ENCODE measurements around the gene PPP1R16B.

Gene PPP1R16B

DNA sequence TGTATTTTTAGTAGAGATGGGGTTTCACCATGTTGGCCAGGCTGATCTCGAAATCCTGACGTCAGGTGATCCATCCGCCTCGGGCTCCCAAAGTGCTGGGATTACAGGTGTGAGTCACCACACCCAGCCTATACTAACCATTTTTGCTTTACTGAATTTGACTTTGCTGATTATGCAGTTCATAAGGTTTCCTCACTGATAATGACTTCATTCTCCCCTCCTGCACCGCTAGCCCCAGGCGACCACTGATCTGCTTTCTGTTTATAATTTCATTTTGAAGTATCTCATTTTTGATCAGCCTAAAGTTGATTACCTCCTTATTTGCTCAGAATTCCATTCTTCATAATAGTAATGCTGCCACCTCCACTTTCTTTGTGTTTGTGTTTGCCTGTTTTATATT lies 72.0 kb downstream of the PPP1R16B start:
- DNase-seq (ENCODE audit: low read depth): no peak

DNA sequence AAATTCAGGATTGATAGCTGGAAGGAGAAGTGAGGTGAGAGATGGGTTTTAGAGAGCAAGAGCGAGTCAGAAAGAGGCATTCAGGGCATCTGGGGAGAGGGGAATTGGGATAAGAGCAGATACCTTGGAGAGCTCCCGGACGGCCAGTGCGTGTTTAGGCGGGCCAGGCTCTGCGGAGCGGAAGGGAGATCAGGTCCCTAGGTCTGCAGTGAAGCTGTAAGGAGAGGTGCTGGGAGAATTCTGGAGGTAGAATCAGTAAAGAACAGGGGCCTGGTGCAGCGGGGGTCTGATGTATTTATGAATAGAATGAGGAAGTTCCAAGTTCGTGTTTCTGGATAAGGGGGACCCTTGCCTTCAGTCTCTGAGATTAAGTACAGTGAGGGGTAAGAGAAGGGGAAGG lies 73.4 kb downstream of the PPP1R16B start:
- DNase-seq (ENCODE audit: low read depth): no peak

DNA sequence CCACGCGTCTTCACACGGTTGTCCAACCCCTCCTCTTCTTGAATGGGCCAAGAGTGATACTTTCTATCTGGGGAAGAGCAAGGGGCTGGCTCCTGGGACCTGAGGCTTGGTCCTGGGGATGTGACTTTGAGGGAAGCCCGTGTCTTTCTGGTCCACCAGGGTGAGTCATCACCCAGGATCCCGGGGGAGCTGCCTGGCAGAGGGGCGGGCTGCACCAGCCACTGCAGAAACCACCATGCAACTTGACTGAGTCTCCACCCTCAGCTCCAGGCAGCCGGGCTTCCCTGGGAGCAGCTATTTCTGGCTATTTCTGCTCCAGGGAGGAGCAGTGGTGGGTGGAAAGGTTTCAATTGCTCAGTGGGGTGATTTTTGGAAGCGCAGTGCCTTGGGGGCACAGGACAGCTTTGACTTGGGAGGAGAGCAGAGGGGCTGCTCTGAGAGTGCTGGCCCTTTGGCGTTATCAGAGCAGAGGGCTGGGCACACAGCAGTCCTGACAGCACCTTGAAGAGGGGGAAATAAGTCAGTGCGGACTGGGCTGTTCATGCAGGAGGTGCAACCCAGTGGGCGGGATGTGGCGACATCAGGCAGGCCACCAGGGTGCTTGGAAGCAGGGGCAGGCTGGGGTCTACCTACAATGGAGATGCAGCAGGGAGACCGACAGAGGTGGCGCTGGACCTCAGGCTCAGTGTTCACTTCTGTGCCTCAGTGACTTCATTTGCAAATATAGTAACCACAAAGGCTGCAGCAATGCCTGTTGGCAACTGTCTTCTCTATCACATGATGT lies 75.6 kb downstream of the PPP1R16B start:
- DNase-seq (ENCODE audit: low read depth): no peak

DNA sequence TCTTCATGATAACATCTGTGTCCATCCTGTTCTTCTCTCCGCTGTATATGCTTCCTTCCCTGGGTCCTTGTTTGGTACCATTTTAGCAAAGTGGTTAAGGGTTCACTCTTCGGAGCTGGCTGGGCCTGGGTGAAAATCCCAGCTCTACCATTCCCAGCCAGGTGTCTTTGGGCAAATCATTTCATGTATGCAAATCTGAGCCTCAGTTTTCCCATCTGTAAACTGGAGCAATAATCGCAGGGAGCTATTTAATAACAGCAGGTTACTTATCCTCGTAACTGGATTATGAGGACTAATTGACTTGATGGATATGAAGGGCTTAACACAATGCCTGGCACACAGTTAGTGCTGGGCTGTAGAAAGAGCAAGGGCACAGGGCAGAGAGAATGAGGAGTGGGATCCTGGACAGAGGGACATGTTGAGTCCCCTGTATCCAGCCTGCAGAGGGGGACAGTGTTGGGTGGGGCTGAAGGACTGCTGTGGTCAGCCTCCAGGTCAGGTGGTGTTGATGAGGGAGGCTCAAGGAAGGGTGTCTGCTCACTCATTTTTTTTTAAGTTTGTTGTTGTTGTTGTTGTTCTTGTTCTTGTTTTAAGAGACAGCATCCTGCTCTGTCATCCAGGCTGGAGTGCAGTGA lies 76.4 kb downstream of the PPP1R16B start:
- DNase-seq (ENCODE audit: low read depth): no peak

DNA sequence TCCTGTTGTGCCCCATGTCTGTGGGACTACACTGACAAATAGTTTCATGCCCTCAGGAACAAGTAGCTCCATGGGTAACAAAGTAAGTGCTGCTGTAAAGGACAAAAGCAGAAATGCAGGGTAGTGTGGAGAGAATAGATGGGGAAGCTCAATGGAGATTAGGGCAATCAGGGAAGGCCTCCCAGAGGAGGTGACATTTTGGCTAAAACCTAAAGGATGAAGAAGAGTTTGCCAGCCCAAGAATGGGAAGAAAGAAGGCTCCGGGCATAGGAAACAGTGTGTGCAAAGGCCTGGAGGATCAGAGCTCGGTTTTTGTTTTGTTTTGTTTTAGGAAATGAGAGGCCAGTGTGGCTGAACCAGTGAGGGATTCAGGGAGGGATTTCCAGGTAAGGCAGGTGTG lies 77.1 kb downstream of the PPP1R16B start:
- no peak for DNase-seq (ENCODE audit: low read depth)

DNA sequence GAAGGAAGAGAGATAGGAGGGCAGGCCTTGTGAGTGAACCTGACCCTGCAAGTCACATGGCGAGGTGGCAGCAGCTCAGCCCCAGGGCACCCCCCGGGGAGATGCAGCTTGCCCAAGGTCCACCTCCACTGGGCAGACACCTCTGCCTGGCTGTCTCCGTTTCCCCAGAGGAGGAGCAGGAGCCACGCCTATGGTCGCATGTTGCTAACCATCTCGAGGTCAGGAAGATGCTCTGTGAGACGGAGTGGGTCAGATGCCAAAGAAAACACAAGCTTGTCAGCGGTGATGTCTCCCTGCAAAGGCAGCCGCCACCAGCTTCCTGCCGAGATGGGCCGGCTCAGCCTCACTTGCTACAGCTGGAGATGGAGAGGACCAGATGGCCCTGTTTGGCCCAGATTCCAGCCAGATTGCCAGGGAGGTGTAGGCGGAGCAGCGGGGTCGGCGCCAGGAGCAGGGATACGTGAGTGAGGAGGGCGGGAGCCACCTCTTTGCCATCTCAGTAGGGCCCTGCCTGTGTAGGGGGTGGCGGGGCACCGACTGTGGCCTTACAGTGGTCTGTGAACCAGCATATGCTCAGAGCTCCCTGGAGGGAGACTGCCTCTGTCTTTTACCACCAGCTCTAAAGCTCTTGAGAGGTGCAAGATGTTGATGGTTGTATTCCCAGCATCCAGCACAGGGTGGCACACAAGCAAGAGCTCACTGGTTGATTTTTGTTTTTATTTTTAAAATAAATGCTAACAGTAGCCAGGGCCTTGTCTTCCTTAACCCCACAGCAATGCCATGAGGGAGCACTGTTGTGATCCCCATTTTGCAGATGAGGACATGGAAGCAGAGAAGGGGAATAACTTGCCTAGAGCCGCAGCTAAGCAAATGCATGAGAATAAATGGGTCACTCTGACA lies 77.8 kb downstream of the PPP1R16B start:
- no peak for DNase-seq (ENCODE audit: low read depth)

DNA sequence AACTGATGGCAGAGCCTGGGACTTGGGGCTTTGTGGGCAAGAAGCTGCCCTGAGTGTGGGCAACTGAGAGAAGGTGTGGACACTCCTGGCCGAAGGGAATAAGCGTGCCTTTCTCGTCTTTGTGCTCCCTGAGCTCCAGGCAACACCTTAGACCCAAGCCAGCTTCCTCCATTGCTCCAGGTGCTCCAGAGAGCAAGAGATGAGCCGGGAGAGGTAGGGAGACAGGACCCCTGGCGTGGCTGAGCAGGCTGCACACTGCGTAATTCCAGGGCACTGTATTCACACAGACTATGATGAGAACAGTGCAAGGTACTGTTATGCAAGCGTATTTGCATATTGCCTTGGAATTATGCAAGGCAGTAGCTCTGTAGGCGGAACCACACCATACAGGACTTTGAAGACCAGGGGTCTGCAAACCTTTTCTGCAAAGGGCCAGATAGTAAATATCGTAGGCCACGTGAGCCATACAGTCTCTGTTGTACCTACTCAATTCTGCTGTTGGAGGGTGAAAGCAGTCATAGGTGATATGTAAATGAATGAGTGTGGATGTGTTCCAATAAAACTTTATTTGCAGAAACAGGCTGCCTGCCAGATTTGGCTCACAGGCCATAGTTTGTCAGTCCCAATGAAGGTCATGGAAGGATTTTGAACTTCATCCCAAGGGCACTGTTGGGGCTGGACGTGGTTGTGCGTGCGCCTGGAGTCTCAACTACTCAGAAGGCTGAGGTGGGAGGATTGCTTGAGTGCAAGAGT lies 78.7 kb downstream of the PPP1R16B start:
- no peak for DNase-seq (ENCODE audit: low read depth)

DNA sequence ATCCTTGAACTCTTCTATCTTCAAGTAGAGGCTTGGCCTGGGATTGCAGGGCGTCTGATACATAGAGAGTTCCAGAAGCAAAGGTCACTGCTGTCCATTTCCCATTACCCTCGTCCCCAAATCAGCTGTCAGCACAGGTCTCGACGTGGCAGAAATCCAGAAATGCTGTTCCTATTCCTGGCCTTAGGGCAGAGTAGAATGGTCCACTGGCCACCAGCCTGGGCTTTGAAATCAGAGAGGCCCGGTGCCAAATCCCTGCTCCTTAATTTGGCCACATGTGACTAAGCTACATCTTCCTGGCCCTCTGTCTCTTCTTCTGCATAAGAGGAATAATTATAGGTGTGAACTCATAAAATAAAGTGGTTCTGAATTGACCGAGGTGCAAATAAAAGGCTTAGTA lies 79.9 kb downstream of the PPP1R16B start:
- DNase-seq (ENCODE audit: low read depth): no peak

DNA sequence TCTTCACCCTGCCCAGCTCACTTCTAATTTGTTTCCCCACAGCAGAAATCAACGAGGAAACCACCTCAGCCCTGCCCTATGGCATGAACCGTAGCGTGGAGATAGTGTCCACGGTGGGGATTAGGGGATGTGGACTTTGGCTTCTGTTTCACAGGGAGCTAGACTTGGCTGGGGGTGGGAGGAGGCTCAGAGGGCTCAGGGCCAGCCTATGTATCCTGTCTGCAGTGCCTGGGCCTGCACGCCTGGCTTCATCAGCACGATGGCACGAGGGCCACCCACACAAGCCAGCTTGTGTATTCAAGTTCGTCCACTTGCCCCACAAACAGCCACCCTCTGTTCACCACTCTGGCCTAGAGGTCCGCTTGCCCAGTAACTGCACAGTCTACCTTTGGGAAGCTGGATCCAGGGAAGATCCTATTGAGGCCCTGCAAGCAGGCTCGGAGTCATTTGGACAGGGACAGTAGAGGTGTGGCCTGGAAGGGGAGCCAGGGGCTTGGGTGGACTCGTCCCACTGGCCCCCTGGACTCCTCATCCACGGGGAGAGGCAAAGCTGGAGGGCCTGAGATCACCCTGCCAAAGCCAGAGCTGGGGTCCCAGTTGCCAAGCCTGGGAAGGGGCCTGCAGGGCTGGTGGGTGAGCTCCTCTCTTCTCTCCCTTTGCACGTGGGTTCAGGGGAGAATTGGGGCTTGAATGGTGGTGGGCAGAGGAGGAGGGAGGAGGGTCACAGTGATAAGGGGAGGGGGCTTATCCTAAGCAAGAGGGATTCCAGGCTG lies 82.7 kb downstream of the PPP1R16B start:
- DNase-seq (ENCODE audit: low read depth): no peak

DNA sequence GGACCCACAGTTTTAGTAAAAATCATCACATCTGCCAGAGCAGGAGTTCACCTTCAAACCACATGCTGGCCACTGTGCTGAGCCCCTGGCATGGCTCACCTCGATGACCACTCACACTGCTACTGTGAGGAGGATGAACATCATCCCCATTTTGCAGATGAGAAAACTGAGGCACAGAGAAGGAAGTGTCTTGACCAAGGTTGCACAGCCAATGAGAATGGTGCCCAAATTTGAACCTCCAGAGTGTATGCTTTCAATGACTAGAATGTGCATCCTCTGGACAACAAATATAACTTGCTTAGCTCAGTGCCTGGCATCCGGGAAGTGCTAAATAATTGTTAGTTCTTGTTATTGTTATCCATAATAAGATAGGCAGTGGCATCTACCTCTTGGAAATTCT lies 83.6 kb downstream of the PPP1R16B start:
- no peak for DNase-seq (ENCODE audit: low read depth)

DNA sequence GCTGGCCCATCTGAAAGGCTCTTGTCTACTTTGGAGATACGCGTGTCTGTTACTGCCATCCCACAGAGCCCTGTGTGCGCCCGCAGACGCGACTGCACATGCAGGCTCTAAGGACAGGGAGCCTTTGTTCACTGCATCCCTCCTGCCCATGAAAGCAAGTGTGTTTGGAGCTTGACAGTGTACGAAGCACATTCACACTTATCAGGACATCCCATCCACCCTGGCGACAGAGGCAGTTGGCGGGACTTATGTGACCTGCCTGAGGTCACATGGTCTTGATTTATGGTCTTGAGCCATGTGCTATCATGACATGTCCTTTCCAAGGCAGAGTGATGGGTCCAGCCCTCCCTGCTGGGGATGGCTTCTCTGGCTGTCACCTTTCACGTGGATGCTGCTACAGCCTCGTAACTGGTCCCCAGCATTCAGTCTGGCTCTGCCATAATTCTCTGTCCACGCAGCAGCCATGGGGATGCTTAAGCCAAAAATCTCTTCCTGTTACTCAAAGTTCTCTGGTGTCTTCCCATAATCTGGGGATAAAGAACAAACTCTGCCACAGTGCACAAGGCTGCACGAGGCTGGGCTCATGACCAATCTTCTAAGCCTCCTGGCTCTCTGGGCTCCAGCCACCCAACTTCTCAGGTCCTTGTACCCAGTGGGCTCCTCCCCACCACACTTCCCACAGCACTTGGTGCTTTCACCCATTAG lies 84.4 kb downstream of the PPP1R16B start:
- no peak for DNase-seq (ENCODE audit: low read depth)

DNA sequence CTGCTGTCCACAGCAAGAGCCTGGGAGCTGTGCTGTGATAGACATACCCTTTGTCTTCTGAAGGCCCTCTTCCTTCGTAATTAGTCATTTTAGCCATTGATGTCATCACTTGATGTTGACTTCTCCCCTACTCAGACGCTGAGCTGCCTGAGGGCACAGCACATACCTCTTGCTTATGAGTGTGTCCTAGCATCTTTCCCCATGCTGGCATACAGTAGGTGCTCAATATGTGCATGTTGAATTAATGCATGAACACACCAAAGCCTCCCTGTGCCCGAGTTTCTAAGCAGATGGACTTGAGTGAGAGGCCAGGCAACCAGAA lies 85.0 kb downstream of the PPP1R16B start:
- DNase-seq (ENCODE audit: low read depth): no peak

DNA sequence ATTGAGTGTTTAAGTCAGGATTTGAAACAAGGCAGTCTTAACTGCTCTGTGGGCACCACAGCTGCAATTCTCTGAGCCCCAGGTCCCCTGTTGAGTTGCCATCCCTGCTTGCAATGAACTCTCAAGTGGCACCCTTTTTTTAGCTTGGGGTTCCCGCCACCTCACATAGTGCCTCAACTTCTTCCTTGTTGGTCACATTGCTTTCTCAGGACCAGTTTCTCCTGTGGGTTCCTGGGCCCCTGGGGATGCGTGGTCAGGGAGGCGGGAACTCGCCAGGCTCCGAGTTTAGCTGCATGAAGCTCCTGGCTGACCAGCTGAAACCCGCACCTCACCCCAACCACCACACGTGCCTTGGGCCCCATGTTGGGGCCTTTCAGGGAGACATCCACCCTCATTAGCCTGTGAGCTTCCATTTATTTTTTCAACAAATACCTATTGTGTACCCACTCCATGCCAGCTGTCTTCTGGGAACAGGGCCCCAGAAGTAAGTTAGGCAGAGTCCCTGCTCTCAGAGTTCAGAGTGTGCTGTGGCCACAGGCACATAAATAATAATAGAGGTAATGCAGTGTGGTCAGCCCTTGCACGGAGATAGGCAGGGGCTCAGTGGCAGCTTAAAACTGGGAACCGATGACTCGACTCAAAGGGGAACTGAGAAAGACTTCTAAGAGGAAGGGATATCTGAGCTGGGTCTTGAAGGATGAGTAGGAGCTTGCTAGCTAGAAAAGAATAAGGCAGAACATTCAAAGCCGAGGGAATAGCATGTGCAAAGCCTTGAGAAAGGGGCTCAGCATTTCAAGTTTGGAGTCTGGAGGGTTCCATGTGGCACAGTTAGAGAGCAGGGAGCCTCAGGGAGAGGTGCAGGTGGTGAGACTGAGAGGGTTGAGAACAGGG lies 86.8 kb downstream of the PPP1R16B start:
- no peak for DNase-seq (ENCODE audit: low read depth)

DNA sequence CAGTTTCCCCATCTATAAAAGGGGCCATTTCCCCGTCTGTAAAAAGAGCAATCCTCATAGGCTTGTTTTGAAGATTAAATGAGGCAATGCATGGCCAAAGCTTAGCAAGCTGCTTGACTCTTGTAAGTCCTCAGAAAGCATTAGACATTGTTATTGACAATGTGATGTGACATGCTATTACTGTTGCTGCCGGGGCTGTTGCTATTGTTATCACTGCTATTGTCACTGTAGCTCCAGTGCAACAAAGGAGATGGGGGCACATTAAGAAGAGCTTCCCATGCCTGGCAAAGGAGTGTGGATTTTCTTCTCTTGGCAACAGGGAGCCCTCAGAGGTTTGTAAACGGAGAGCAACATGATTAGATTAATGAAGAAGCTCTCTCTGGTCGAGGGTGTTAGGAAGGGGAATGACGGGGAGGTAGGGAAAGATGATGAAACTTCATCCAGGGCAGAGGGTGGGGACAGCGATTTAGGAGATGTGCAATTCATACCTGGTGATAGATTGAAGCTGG lies 87.6 kb downstream of the PPP1R16B start:
- DNase-seq (ENCODE audit: low read depth): no peak

DNA sequence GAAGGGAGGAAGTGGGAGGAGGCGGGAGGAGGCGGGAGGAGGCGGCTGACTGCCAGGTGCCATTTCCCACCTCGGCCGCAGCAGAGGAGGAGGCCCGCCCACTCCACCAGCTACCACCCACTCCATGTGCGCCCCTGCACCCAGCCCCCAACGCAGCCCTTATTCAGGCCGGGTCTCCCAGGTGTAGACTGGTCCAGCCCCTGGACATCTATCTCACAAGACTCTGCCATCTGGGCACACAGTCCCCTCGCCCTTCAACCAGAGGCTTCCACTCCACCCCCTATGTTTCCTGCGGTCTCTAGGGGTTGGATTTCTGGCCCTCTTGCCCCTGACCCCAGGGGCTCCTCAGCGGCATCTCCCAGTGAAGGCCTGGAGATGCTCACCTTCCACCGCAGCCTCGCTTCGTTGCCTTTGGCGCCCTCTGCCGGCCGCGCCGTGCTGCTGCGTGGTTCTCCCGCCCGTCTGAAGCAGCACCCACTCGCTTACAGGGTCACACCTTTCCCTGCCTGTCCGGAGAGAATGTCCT lies 88.1 kb downstream of the PPP1R16B start:
- DNase-seq (ENCODE audit: low read depth): peak; percentile 51

DNA sequence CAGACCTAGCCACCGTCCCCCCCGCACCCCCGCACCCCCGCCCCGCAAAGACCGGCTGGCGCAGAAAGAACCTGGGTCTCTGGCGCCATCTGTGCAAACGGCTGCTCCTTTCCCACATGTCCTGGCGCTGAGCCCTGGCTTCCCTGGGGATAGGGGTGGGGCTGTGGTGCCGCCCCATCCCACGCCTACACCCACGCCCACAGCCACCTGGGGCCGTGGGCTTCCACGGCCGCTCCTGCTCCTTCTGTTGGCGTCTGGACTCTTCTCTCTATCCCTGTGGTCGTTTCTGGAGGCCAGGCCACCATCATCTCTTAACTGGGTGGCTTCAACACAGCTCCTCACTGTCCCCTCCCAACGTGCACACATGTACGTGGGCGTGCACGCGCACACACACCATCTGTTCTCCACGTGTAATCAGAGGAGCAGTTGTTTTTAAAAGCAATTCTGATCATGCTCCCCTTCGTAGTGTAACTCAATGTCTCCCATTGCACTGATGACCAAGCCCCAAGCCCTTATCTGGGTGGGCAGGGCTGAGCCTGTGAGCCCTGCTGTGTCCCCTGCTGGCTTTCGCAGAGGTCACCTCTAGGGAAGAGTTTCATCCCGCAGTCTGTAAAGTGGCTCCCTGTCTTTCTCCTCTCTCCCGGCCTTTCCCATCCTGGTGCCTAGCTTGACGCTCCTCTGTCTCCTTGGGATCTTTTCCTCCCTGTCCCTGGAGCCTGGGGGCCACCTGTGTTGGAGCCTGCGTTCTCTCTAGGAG lies 88.8 kb downstream of the PPP1R16B start:
- DNase-seq (ENCODE audit: low read depth): no peak

DNA sequence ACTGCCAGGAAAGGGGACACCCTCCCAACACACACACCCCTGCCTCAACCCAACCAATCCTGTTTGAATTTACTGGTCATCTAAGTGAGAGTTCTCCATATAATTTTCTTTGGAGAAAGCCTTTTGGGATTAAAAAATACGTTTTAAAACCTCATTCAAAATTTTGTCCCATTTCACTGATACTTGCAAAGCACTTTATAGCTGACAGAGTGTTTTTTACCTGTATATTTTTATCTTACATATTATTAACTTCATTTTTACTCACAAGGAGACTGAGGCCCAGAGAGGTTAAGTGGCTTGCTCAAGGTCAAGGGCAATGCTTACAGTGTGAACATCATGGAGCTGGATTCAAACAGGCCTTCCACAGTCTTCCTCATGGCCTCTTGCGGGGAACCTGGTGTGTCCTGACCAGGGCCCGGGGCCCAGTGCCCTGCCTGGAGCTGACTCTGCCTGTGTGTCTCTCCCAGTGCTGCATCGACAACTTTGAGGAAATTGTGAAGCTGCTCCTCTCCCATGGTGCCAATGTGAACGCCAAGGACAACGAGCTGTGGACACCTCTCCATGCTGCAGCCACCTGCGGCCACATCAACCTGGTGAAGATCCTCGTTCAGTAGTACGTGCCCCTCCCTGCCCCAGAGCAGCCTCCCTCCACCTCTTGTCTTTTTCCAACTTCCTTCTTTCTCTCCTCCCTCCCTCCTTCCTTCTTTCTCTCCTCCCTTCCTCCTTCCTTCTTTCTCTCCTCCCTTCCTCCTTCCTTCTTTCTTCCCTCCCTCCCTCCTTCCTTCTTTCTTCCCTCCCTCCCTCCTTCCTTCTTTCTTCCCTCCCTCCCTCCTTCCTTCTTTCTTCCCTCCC lies 89.8 kb downstream of the PPP1R16B start:
- DNase-seq (ENCODE audit: low read depth): no peak
